Sigmoid colon (tissue), 4 donors: ENCODE data around the gene CDC42EP4.

Source experiments
- EP300 ChIP-seq, 4 donors: sonication (generic); formaldehyde crosslinking; IDR thresholded peaks; one replicate each; pipeline ENCODE4 v1.6.1; 2017; ENCODE audit warnings: antibody characterized with exemption in 4 of 4
- POLR2A ChIP-seq, 2 donors: fragments of 450-650 bp; IDR thresholded peaks; one replicate each; pipeline ENCODE4 v1.6.1; 2016; ENCODE audit warnings: antibody characterized with exemption in 2 of 2, mild to moderate bottlenecking in 2 of 2, moderate library complexity in 2 of 2
- POLR2AphosphoS5 ChIP-seq, 4 donors: sonication (generic); formaldehyde crosslinking; IDR thresholded peaks; one replicate each; pipeline ENCODE4 v1.6.1; 2017; ENCODE audit warnings: antibody characterized with exemption in 4 of 4
- TF ChIP-seq, protein P1 (sequence below), 4 experiments: fragments of 450-650 bp in 3 of 4; fragments of 200-600 bp in 1 of 4; IDR thresholded peaks; one replicate each; pipeline ENCODE4 v1.5.1; 2016 to 2019; ENCODE audit warnings: antibody characterized with exemption in 4 of 4, mild to moderate bottlenecking in 3 of 4, moderate library complexity in 2 of 4

- TF ChIP-seq, protein P1, sequence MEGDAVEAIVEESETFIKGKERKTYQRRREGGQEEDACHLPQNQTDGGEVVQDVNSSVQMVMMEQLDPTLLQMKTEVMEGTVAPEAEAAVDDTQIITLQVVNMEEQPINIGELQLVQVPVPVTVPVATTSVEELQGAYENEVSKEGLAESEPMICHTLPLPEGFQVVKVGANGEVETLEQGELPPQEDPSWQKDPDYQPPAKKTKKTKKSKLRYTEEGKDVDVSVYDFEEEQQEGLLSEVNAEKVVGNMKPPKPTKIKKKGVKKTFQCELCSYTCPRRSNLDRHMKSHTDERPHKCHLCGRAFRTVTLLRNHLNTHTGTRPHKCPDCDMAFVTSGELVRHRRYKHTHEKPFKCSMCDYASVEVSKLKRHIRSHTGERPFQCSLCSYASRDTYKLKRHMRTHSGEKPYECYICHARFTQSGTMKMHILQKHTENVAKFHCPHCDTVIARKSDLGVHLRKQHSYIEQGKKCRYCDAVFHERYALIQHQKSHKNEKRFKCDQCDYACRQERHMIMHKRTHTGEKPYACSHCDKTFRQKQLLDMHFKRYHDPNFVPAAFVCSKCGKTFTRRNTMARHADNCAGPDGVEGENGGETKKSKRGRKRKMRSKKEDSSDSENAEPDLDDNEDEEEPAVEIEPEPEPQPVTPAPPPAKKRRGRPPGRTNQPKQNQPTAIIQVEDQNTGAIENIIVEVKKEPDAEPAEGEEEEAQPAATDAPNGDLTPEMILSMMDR (IDR thresholded peaks at IDR 0.05), result no peak
- peak; percentile 97 to 99 (median 99) for TF ChIP-seq POLR2AphosphoS5 (IDR thresholded peaks at IDR 0.05)
- TF ChIP-seq POLR2A (IDR thresholded peaks at IDR 0.05), result peak; percentile 97 to 98
- TF ChIP-seq EP300 (IDR thresholded peaks at IDR 0.05), result peak in 1 of 4 donors; percentile 43
Measured at GRCh38 chr17:73311781-73312641, at the start of gene CDC42EP4.
